Stimulated activated CD8-positive, alpha-beta memory T cell treated with anti-CD3 and anti-CD28 coated beads, Interleukin-12 subunit alpha, Interleukin-12 subunit beta, amount 100 ng/mL, for 24 hours (primary cell): ENCODE results near the gene KDM1A.
"Not testable (repeated sequence)": the region's sequence is repeated elsewhere in the genome, so short reads cannot be mapped to it uniquely, and the experiment has no call there.

ENCODE experiments used
- DNase-seq: peaks from one replicate; pipeline ENCODE4 v3.0.0-alpha.2; 2020; ENCODE audit errors: extremely low read depth

KDM1A gene

GRCh38 chr1:23019094-23019862 lies at the start of gene KDM1A:
KDM1A (plus strand) TSS chr1:23019468; CDS start chr1:23019597, 129 bp downstream.
- peak; percentile 88 for DNase-seq

- DNase-seq = no peak
These were observed 49.2 kb upstream of the KDM1A start for GRCh38 chr1:22970096-22970495.

- no peak for DNase-seq
These were observed 48.1 kb upstream of the KDM1A start for GRCh38 chr1:22971161-22971560.

- no peak for DNase-seq
These were observed 47.5 kb upstream of the KDM1A start for GRCh38 chr1:22971611-22972405.

- no peak for DNase-seq
These were observed 46.5 kb upstream of the KDM1A start, which contains the start of gene LACTBL1 for GRCh38 chr1:22972760-22973159. LACTBL1 (minus strand) TSS chr1:22972866; CDS start chr1:22972316, 550 bp downstream.

- DNase-seq = no peak
These were observed 43.6 kb upstream of the KDM1A start for GRCh38 chr1:22975694-22976093.

GRCh38 chr1:22976127-22976460 lies 43.2 kb upstream of the KDM1A start:
- DNase-seq = no peak

GRCh38 chr1:22976461-22977243 lies 42.6 kb upstream of the KDM1A start:
- peak; percentile 3 for DNase-seq

- no peak for DNase-seq
These were observed 41.0 kb upstream of the KDM1A start for GRCh38 chr1:22978299-22978698.

GRCh38 chr1:22980471-22980790 lies 38.8 kb upstream of the KDM1A start:
- DNase-seq = not testable (repeated sequence)

- DNase-seq = no peak
These were observed 35.3 kb upstream of the KDM1A start for GRCh38 chr1:22983944-22984343.

GRCh38 chr1:22992384-22992783 lies 26.9 kb upstream of the KDM1A start:
- not testable (repeated sequence) for DNase-seq

- not testable (repeated sequence) for DNase-seq
These were observed 26.0 kb upstream of the KDM1A start for GRCh38 chr1:22993220-22993795.

GRCh38 chr1:22995774-22996173 lies 23.5 kb upstream of the KDM1A start:
- no peak for DNase-seq

GRCh38 chr1:22997528-22997927 lies 21.7 kb upstream of the KDM1A start:
- not testable (repeated sequence) for DNase-seq

- DNase-seq = not testable (repeated sequence)
These were observed 19.1 kb upstream of the KDM1A start for GRCh38 chr1:23000133-23000532.

- DNase-seq = not testable (repeated sequence)
These were observed 17.1 kb upstream of the KDM1A start for GRCh38 chr1:23002218-23002617.

GRCh38 chr1:23004112-23004511 lies 15.2 kb upstream of the KDM1A start:
- no peak for DNase-seq

GRCh38 chr1:23004769-23005168 lies 14.5 kb upstream of the KDM1A start:
- not testable (repeated sequence) for DNase-seq

GRCh38 chr1:23007106-23007505 lies 12.2 kb upstream of the KDM1A start:
- DNase-seq = no peak

- no peak for DNase-seq
These were observed 10.4 kb upstream of the KDM1A start for GRCh38 chr1:23008901-23009300.

- DNase-seq = not testable (repeated sequence)
These were observed 9.2 kb upstream of the KDM1A start for GRCh38 chr1:23010025-23010424.
